ENCODE data around the gene FRMD5.
"Not testable (repeated sequence)": the region's sequence is repeated elsewhere in the genome, so short reads cannot be mapped to it uniquely, and the experiment has no call there.

The FRMD5 gene

GRCh38 chr15:43826508-43827341 is 368.3 kb downstream of the FRMD5 start, which contains the start of gene WDR76:
TSS of gene WDR76 (plus strand) at chr15:43827002. CDS start at chr15:43827033, 31 bp downstream.
- DNase-seq = peak; percentile 99

- DNase-seq = no peak
These were observed 369.0 kb downstream of the FRMD5 start for GRCh38 chr15:43826029-43826507.

- not testable (repeated sequence) for DNase-seq
These were observed 369.8 kb downstream of the FRMD5 start for GRCh38 chr15:43825305-43825704.

- DNase-seq = peak; percentile 99
These were observed 370.5 kb downstream of the FRMD5 start, which contains the start of gene MFAP1 for GRCh38 chr15:43824302-43825246. TSS of gene MFAP1 (minus strand) at chr15:43824690. CDS start at chr15:43824569, 121 bp downstream.

GRCh38 chr15:43821505-43821904 is 373.6 kb downstream of the FRMD5 start:
- DNase-seq = no peak
